Measurements from ENCODE around the gene ENTHD1. TPM values are rescaled to one million over a fixed set of nuclear protein-coding genes. Genes with fewer than 3 reads are reported as not detected.

Gene ENTHD1
- total RNA-seq, 1 experiment from 2014 or later: not detected

DNA sequence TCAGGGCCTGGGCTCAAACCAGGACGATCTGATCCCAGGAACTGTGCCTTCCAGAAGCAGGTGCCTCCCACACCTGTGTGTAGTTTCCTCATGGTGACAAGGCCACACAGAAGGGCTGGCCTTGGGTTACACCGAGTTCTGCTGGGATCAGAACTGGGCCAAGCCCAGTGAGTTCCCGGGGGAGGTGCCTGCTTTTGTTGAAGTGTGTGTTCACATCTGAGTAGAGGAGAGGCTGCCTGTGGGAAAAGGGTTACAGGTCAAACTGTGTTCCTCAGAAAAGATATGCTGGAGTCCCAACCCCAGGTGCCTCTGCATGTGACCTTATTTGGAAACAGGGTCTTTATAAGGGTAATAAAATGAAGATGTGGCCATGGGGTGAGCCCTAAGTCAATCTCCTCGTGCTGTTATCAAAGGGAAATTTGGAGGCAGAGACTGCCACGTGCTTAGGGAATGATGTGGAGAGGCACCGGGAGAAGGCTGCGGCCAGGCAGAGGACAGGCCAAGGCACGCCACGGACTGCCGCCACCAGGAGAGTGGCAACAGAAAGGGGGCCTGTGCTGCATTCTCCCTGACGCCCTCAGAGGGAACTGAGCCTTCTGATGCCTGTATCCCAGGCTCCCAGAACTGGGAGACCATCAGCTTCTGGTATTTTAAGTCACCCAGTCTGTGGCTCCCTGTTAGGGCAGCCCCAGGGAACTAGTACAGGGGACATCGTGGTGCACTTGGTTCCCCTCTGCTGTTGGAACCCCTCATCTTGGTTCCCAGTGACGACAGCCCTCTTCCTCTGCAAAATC is 164.2 kb downstream of the ENTHD1 start:
- Histone ChIP-seq H3K23ac (ENCODE audit: insufficient read length, low read depth, low read length) (no peak overlapping the region), H3K79me1 (ENCODE audit: insufficient read depth, low read depth, low read length, poor library complexity, severe bottlenecking) (no peaks in the 10 kb centered on the region), H3K4ac (ENCODE audit: low read depth, low read length) (no peak overlapping the region), H4K8ac (replicated peaks; ENCODE audit: insufficient read length, low read depth, low read length) (no peak overlapping the region), H4K20me1 (ENCODE audit: control insufficient read depth, insufficient read depth, insufficient read length) (no peaks in the 10 kb centered on the region), H3K23me2 (ENCODE audit: insufficient read length, low read depth, low read length, poor library complexity, severe bottlenecking) (no peaks in the 10 kb centered on the region), H2BK120ac (ENCODE audit: low read depth, low read length, poor library complexity, severe bottlenecking) (no peak overlapping the region), H2BK5ac (ENCODE audit: insufficient read length, low read length) (no peak overlapping the region), H3K9ac (ENCODE audit: extremely low read depth, insufficient read length, low read length) (no peak overlapping the region), H3K79me2 (ENCODE audit: insufficient read depth, low read length) (no peaks in the 10 kb centered on the region), H4K91ac (ENCODE audit: insufficient read length, low read depth, low read length) (no peak overlapping the region), H3K14ac (ENCODE audit: insufficient read depth, low read length) (peak overlapping the region; percentile 26; the same call in 1 of the 2 replicates), H3K56ac (ENCODE audit: insufficient read length, low read depth, low read length) (no peak overlapping the region), H2BK12ac (ENCODE audit: insufficient read length, low read depth, low read length) (no peak overlapping the region), H2BK15ac (ENCODE audit: low read depth, low read length) (no peak overlapping the region), H3K4me2 (ENCODE audit: insufficient read depth, insufficient read length, low read length) (no peak overlapping the region), H3T11ph (ENCODE audit: low read length) (no peak overlapping the region), H4K5ac (ENCODE audit: insufficient read length, low read depth, low read length) (no peak overlapping the region), H2AFZ (ENCODE audit: low read length) (no peak overlapping the region), H3K18ac (ENCODE audit: insufficient read length, low read depth, low read length) (no peak overlapping the region), H3K27ac (ENCODE audit: insufficient read length, low read depth, low read length) (no peak overlapping the region), H2AK5ac (ENCODE audit: insufficient read length, low read length) (no peak overlapping the region), H3K4me1 (ENCODE audit: insufficient read depth, low read length) (no peaks in the 10 kb centered on the region; the same call in 1 of the 2 replicates), H3K9me3 (ENCODE audit: control insufficient read depth, low read depth, low read length) (no peaks in the 10 kb centered on the region), H3K27me3 (ENCODE audit: insufficient read depth, low read length) (no peaks in the 10 kb centered on the region), H2BK20ac (ENCODE audit: low read depth, low read length, poor library complexity, severe bottlenecking) (no peak overlapping the region)
- no CpG with 5 or more reads among the region's 13 CpGs for WGBS (ENCODE audit: extremely low coverage, insufficient read length, low lambda C conversion rate)
- Mint-ChIP-seq H3K36me3 (ENCODE audit: insufficient read depth in 1 of 3, low read depth in 3 of 3) (no peaks in the 10 kb centered on the region), H3K27ac (no peak overlapping the region; a peak in 1 of 7 replicates), H3K4me3 (no peak overlapping the region), H3K9me3 (no peaks in the 10 kb centered on the region), H3K27me3 (ENCODE audit: low read depth) (peaks cover 10% of the 10 kb centered on the region), H3K4me1 (peaks cover 10 to 21% of the 10 kb centered on the region in 2 experiments)
- TF ChIP-seq, protein P1, sequence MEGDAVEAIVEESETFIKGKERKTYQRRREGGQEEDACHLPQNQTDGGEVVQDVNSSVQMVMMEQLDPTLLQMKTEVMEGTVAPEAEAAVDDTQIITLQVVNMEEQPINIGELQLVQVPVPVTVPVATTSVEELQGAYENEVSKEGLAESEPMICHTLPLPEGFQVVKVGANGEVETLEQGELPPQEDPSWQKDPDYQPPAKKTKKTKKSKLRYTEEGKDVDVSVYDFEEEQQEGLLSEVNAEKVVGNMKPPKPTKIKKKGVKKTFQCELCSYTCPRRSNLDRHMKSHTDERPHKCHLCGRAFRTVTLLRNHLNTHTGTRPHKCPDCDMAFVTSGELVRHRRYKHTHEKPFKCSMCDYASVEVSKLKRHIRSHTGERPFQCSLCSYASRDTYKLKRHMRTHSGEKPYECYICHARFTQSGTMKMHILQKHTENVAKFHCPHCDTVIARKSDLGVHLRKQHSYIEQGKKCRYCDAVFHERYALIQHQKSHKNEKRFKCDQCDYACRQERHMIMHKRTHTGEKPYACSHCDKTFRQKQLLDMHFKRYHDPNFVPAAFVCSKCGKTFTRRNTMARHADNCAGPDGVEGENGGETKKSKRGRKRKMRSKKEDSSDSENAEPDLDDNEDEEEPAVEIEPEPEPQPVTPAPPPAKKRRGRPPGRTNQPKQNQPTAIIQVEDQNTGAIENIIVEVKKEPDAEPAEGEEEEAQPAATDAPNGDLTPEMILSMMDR (conservative IDR thresholded peaks at IDR 0.05): no peak
- no peak for DNase-seq
